ENCODE data around the gene CAMK4.
"Not testable (repeated sequence)": the region's sequence is repeated elsewhere in the genome, so short reads cannot be mapped to it uniquely, and the experiment has no call there.

Gene CAMK4

GRCh38 chr5:111385970-111386831 lies 162.0 kb downstream of the CAMK4 start:
- Mint-ChIP-seq H3K4me3 (no peak overlapping the region), H3K36me3 (peaks cover 31% of the 10 kb centered on the region), H3K27me3 (no peaks in the 10 kb centered on the region), H3K4me1 (ENCODE audit: low read depth) (peaks cover 25% of the 10 kb centered on the region), H3K9me3 (ENCODE audit: low read depth) (no peaks in the 10 kb centered on the region), H3K27ac (peak overlapping the region; percentile 61)

GRCh38 chr5:111386832-111387162 lies 162.6 kb downstream of the CAMK4 start:
- Mint-ChIP-seq H3K4me3 (no peak overlapping the region), H3K27me3 (no peaks in the 10 kb centered on the region)

GRCh38 chr5:111387361-111387760 lies 163.2 kb downstream of the CAMK4 start:
- peaks cover 26% of the 10 kb centered on the region for H3K36me3 Mint-ChIP-seq
- H3K9me3 Mint-ChIP-seq (ENCODE audit: low read depth) = no peaks in the 10 kb centered on the region
- no peak overlapping the region for H3K4me3 Mint-ChIP-seq
- H3K27ac Mint-ChIP-seq = no peak overlapping the region
- H3K27me3 Mint-ChIP-seq = no peaks in the 10 kb centered on the region
- H3K4me1 Mint-ChIP-seq (ENCODE audit: low read depth) = peaks cover 17% of the 10 kb centered on the region

More at GRCh38 chr5:111386832-111387162, 162.6 kb downstream of the CAMK4 start:
- Mint-ChIP-seq H3K36me3 (peaks cover 30% of the 10 kb centered on the region), H3K4me1 (ENCODE audit: low read depth) (peaks cover 22% of the 10 kb centered on the region), H3K27ac (no peak overlapping the region), H3K9me3 (ENCODE audit: low read depth) (no peaks in the 10 kb centered on the region)

GRCh38 chr5:111389390-111390082 lies 165.4 kb downstream of the CAMK4 start:
- H3K4me3 Mint-ChIP-seq = no peak overlapping the region
- H3K36me3 Mint-ChIP-seq = peaks cover 28% of the 10 kb centered on the region
- peaks cover 21% of the 10 kb centered on the region for H3K4me1 Mint-ChIP-seq (ENCODE audit: low read depth)
- peak overlapping the region; percentile 13 for H3K27ac Mint-ChIP-seq
- H3K27me3 Mint-ChIP-seq = no peaks in the 10 kb centered on the region
- H3K9me3 Mint-ChIP-seq (ENCODE audit: low read depth) = no peaks in the 10 kb centered on the region

DNA sequence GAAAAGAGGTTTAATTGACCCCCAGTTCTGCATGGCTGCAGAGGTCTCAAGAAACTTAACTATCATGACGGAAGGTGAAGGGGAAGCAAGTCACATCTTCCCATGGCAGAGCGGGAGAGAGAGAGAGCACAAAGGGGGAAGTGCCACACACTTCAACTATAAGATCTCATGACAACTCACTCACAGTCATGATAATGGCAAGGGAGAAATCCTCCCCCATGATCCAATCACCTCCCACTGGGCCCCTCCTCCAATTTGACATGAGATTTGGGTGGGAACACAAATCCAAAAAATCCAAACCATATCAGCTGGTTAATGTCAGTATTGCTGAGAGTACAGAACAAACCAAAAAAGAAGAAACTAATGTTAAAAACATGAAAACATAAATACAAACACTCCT lies 168.0 kb downstream of the CAMK4 start:
- Mint-ChIP-seq H3K4me1 (ENCODE audit: low read depth) (peaks cover 21% of the 10 kb centered on the region), H3K27me3 (no peaks in the 10 kb centered on the region), H3K27ac (peak overlapping the region; percentile 54), H3K9me3 (ENCODE audit: low read depth) (no peaks in the 10 kb centered on the region), H3K36me3 (peaks cover 34% of the 10 kb centered on the region), H3K4me3 (no peak overlapping the region)

- Mint-ChIP-seq H3K9me3 (ENCODE audit: low read depth) (no peaks in the 10 kb centered on the region), H3K27ac (peak overlapping the region; percentile 23), H3K4me3 (no peak overlapping the region), H3K36me3 (peaks cover 36% of the 10 kb centered on the region), H3K4me1 (ENCODE audit: low read depth) (peaks cover 25% of the 10 kb centered on the region), H3K27me3 (no peaks in the 10 kb centered on the region)
These were observed 170.4 kb downstream of the CAMK4 start for GRCh38 chr5:111394586-111394985.

- H3K4me1 Mint-ChIP-seq (ENCODE audit: low read depth) = peaks cover 31% of the 10 kb centered on the region
- no peak overlapping the region for H3K27ac Mint-ChIP-seq
- peaks cover 49% of the 10 kb centered on the region for H3K36me3 Mint-ChIP-seq
- no peaks in the 10 kb centered on the region for H3K9me3 Mint-ChIP-seq (ENCODE audit: low read depth)
- H3K27me3 Mint-ChIP-seq = no peaks in the 10 kb centered on the region
- no peak overlapping the region for H3K4me3 Mint-ChIP-seq
These were observed 173.8 kb downstream of the CAMK4 start for GRCh38 chr5:111398013-111398412.

- H3K4me3 Mint-ChIP-seq = no peak overlapping the region
- H3K9me3 Mint-ChIP-seq (ENCODE audit: low read depth) = no peaks in the 10 kb centered on the region
- H3K27ac Mint-ChIP-seq = no peak overlapping the region
- H3K4me1 Mint-ChIP-seq (ENCODE audit: low read depth) = peaks cover 31% of the 10 kb centered on the region
- no peaks in the 10 kb centered on the region for H3K27me3 Mint-ChIP-seq
- peaks cover 51% of the 10 kb centered on the region for H3K36me3 Mint-ChIP-seq
These were observed 174.9 kb downstream of the CAMK4 start for GRCh38 chr5:111399113-111399512.

GRCh38 chr5:111401906-111402305 lies 177.7 kb downstream of the CAMK4 start:
- Mint-ChIP-seq H3K4me3 (no peak overlapping the region), H3K4me1 (ENCODE audit: low read depth) (peaks cover 25% of the 10 kb centered on the region), H3K9me3 (ENCODE audit: low read depth) (no peaks in the 10 kb centered on the region), H3K36me3 (peaks cover 64% of the 10 kb centered on the region), H3K27ac (peak overlapping the region; percentile 28), H3K27me3 (no peaks in the 10 kb centered on the region)

GRCh38 chr5:111404270-111404769 lies 180.1 kb downstream of the CAMK4 start:
- Mint-ChIP-seq H3K4me3 (no peak overlapping the region), H3K4me1 (ENCODE audit: low read depth) (peaks cover 14% of the 10 kb centered on the region), H3K9me3 (ENCODE audit: low read depth) (no peaks in the 10 kb centered on the region), H3K27ac (no peak overlapping the region), H3K27me3 (no peaks in the 10 kb centered on the region), H3K36me3 (peaks cover 66% of the 10 kb centered on the region)

DNA sequence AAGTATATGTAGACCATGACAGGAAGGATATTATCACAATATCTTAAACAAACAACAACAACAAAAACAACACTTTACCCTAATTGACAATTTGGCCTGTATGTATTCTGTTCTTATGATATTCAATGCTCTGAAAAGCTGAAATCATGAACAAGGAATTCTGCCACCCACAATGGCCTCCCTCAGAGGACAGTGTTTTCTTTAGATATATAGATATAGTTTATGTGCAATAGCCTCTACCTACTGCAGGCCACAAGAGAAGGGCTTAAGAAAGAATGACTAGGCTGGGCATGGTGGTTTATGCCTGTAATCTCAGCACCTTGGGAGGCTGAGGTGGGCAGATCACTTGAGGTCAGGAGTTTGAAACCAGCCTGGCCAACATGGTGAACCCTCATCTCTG lies 183.4 kb downstream of the CAMK4 start:
- Mint-ChIP-seq H3K4me3 (no peak overlapping the region), H3K4me1 (ENCODE audit: low read depth) (peaks cover 11% of the 10 kb centered on the region), H3K27ac (no peak overlapping the region), H3K9me3 (ENCODE audit: low read depth) (no peaks in the 10 kb centered on the region), H3K36me3 (peaks cover 51% of the 10 kb centered on the region), H3K27me3 (no peaks in the 10 kb centered on the region)

DNA sequence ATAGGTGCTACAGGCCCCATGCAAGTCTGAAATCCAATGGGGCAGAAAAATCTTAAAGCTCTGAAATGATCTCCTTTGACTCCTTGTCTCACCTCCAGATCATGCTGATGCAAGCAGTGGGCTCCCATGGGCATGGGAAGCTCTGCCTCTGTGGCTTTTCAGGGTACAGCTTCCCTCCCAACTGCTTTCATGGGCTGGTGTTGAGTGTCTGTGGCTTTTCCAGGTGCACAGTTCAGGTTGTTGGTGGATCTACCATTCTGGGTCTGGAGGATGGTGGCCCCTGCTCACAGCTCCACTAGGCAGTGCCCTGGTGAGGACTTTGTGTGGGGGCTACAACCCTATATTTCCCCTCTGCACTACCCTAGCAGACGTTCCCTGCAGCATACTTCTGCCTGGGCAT lies 184.6 kb downstream of the CAMK4 start:
- Mint-ChIP-seq H3K27ac (peak overlapping the region; percentile 28), H3K27me3 (no peaks in the 10 kb centered on the region), H3K36me3 (peaks cover 45% of the 10 kb centered on the region), H3K9me3 (ENCODE audit: low read depth) (no peaks in the 10 kb centered on the region), H3K4me3 (no peak overlapping the region), H3K4me1 (ENCODE audit: low read depth) (peaks cover 11% of the 10 kb centered on the region)

DNA sequence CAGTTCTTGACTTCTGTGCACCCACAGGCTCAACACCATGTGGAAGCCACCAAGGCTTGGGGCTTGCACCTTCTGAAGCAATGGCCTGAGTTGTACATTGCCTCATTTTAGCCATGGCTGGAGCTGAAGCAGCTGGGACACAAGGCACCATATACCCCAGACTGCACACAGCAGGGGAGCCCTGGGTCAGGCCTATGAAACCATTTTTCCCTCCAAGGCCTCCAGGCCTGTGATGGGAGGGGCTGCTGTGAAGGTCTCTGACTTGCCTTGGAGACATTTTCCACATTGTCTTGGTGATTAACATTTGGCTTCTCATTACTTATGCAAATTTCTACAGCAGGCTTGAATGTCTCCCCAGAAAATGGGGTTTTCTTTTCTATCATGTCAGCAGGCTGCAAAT lies 185.1 kb downstream of the CAMK4 start:
- not testable (repeated sequence) for H3K27ac Mint-ChIP-seq; H3K27me3 Mint-ChIP-seq; H3K4me3 Mint-ChIP-seq; H3K9me3 Mint-ChIP-seq (ENCODE audit: low read depth)
- Mint-ChIP-seq H3K4me1 (ENCODE audit: low read depth) (peaks cover 14% of the 10 kb centered on the region), H3K36me3 (peaks cover 46% of the 10 kb centered on the region)

DNA sequence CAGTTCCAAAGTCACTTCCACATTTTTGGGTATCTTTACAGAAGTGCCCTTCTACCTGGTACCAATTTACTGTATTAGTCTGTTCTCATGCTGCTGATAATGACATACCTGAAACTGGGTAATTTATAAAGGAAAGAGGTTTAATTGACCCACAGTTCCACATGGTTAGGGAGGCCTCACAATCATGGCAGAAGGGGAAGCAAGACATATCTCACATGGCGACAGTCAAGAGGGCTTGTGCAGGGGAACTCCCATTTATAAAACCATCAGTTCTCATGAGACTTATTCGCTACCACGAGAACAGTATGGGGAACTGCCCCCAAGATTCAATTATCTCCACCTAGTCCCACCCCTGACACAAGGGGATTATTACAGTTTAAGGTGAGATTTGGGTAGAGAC lies 185.9 kb downstream of the CAMK4 start:
- not testable (repeated sequence) for H3K27me3 Mint-ChIP-seq; H3K9me3 Mint-ChIP-seq (ENCODE audit: low read depth); H3K4me3 Mint-ChIP-seq
- H3K4me1 Mint-ChIP-seq (ENCODE audit: low read depth) = peaks cover 18% of the 10 kb centered on the region
- H3K27ac Mint-ChIP-seq = peak overlapping the region; percentile 70
- H3K36me3 Mint-ChIP-seq = peaks cover 43% of the 10 kb centered on the region

DNA sequence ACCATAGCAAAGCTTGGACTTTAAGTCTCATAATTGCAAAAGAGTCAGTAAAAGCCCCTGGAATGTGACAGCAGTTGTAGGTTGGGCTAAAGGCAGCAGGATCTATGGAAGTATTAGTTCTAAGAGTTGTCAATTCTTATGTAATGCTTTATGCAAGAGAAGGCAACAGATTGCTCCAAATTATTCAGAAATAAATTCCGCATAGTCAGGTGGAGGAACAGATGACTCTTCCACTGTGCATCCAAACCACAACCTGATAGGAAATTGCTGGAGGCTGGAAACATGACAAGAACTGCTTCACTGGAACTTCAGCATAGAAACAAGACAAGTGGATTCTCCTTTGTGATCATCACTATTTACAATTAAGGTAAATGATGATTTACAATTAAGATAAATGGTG lies 187.1 kb downstream of the CAMK4 start:
- Mint-ChIP-seq H3K4me3 (no peak overlapping the region), H3K9me3 (ENCODE audit: low read depth) (no peaks in the 10 kb centered on the region), H3K36me3 (peaks cover 42% of the 10 kb centered on the region), H3K27me3 (no peaks in the 10 kb centered on the region), H3K4me1 (ENCODE audit: low read depth) (peaks cover 18% of the 10 kb centered on the region), H3K27ac (no peak overlapping the region)

Measured in activated naive CD8-positive, alpha-beta T cell (primary cell).